Measurements from ENCODE around the gene LRP1B.

The LRP1B gene

GRCh38 chr2:141392517-141393213 is 738.2 kb downstream of the LRP1B start:
- Mint-ChIP-seq H3K4me3 (no peak overlapping the region), H3K27ac (no peak overlapping the region), H3K27me3 (ENCODE audit: low read depth) (no peaks in the 10 kb centered on the region)

GRCh38 chr2:141386168-141386567 is 744.6 kb downstream of the LRP1B start:
- peaks cover 4% of the 10 kb centered on the region for H3K9me3 Mint-ChIP-seq
- no peaks in the 10 kb centered on the region for H3K4me1 Mint-ChIP-seq
- H3K27ac Mint-ChIP-seq: no peak overlapping the region
- no peak for TF ChIP-seq CTCF (IDR thresholded peaks at IDR 0.05; ENCODE audit: unreplicated experiment in 3 of 3)
- no peak overlapping the region for H3K4me3 Mint-ChIP-seq
- no peaks in the 10 kb centered on the region for H3K27me3 Mint-ChIP-seq (ENCODE audit: low read depth)
- H3K36me3 Mint-ChIP-seq (ENCODE audit: low read depth): no peaks in the 10 kb centered on the region

More at GRCh38 chr2:141392517-141393213, 738.2 kb downstream of the LRP1B start:
- Mint-ChIP-seq H3K9me3 (no peaks in the 10 kb centered on the region), H3K36me3 (ENCODE audit: low read depth) (no peaks in the 10 kb centered on the region), H3K4me1 (peaks cover 8% of the 10 kb centered on the region)
- TF ChIP-seq CTCF (IDR thresholded peaks at IDR 0.05; ENCODE audit: unreplicated experiment in 3 of 3): no peak

- H3K9me3 Mint-ChIP-seq: peaks cover 6% of the 10 kb centered on the region
- H3K36me3 Mint-ChIP-seq (ENCODE audit: low read depth): no peaks in the 10 kb centered on the region
- no peak for TF ChIP-seq CTCF (IDR thresholded peaks at IDR 0.05; ENCODE audit: unreplicated experiment in 3 of 3)
- H3K4me1 Mint-ChIP-seq: no peaks in the 10 kb centered on the region
- H3K4me3 Mint-ChIP-seq: no peak overlapping the region
- no peaks in the 10 kb centered on the region for H3K27me3 Mint-ChIP-seq (ENCODE audit: low read depth)
- H3K27ac Mint-ChIP-seq: no peak overlapping the region
Measured at GRCh38 chr2:141384676-141385075, 746.1 kb downstream of the LRP1B start.

DNA sequence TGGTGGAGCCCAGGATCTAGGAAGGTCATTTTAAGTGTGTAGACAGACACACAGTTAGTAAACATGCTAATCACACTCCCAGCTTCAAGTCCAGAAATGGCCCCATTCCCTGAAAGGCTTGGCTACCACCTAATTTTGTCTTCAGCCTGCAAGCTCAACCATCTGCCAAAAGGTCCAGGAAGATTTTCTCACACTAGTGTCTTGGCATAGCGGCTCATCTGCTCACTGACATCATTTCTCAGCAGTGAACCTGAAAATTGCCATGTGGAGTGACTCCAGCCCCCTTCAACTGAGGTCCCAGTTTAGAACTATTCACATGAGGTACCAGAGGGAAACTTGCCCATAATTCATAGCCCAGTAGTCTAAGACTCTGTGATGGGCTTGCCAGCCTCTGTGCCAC is 748.9 kb downstream of the LRP1B start:
- no peak for TF ChIP-seq CTCF (IDR thresholded peaks at IDR 0.05; ENCODE audit: unreplicated experiment in 3 of 3)
- H3K4me3 Mint-ChIP-seq: no peak overlapping the region
- H3K27ac Mint-ChIP-seq: no peak overlapping the region
- H3K9me3 Mint-ChIP-seq: peaks cover 16% of the 10 kb centered on the region
- H3K36me3 Mint-ChIP-seq (ENCODE audit: low read depth): no peaks in the 10 kb centered on the region
- H3K27me3 Mint-ChIP-seq (ENCODE audit: low read depth): no peaks in the 10 kb centered on the region
- H3K4me1 Mint-ChIP-seq: no peaks in the 10 kb centered on the region

DNA sequence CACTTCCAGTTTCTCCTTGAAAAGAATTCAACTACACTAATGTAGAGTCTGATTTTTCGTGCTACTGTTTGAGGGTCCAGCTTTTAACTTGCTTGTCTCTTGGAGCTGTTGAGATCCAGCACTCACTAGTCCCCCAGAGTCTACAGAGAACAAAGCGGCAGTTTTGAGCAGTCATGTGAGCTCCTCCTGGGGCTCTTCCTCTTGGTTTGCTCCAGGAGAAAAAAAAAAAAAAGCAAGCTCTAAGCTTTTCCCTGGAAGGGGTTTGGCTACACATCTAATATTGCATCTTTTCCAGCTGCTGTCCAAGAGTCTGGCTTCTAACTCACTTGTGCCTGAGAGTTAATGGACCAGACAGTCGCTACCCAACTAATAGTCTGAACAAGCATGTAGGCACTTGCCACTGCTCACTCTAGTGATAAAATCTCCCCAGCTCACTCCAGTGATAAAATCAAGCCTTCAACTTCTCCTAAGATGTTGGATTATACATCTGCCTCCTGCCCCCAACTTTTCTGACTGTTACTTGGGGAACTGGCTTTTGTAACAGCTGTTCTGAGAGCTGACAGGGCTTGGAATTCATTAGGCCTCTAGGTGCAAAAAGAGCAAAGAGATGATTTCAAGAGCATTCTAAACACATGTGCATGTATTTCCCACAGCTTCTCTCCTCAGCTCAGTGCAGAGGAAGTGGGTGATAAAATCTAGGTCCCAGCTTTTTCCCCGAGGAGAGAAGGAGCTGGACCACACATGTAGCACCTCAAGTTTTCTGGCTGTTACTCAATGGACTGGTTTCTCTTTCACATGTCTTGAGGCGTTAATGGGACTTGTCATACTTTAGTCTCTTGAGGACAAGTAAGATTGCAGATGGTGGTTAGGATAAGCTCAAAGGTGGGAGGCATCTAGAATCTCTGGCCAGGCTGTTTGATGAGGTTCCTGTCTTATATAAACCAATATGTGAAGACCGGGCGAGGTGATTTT is 750.5 kb downstream of the LRP1B start:
- Mint-ChIP-seq H3K27me3 (ENCODE audit: low read depth) (no peaks in the 10 kb centered on the region), H3K4me1 (no peaks in the 10 kb centered on the region), H3K36me3 (ENCODE audit: low read depth) (no peaks in the 10 kb centered on the region), H3K27ac (no peak overlapping the region), H3K4me3 (no peak overlapping the region), H3K9me3 (peaks cover 12% of the 10 kb centered on the region)
- no peak for TF ChIP-seq CTCF (IDR thresholded peaks at IDR 0.05; ENCODE audit: unreplicated experiment in 3 of 3)

Data from nephron (organoid).